Kidney capillary endothelial cell (primary cell): Measurements from ENCODE around the gene MIDN.
A peak's percentile ranks its signal among the peaks of the same experiment; 100 is the strongest.

Experiments
- DNase-seq: peaks from one replicate; pipeline ENCODE4 v3.0.0-alpha.2; 2018; ENCODE audit warnings: low spot score

Gene MIDN

DNA sequence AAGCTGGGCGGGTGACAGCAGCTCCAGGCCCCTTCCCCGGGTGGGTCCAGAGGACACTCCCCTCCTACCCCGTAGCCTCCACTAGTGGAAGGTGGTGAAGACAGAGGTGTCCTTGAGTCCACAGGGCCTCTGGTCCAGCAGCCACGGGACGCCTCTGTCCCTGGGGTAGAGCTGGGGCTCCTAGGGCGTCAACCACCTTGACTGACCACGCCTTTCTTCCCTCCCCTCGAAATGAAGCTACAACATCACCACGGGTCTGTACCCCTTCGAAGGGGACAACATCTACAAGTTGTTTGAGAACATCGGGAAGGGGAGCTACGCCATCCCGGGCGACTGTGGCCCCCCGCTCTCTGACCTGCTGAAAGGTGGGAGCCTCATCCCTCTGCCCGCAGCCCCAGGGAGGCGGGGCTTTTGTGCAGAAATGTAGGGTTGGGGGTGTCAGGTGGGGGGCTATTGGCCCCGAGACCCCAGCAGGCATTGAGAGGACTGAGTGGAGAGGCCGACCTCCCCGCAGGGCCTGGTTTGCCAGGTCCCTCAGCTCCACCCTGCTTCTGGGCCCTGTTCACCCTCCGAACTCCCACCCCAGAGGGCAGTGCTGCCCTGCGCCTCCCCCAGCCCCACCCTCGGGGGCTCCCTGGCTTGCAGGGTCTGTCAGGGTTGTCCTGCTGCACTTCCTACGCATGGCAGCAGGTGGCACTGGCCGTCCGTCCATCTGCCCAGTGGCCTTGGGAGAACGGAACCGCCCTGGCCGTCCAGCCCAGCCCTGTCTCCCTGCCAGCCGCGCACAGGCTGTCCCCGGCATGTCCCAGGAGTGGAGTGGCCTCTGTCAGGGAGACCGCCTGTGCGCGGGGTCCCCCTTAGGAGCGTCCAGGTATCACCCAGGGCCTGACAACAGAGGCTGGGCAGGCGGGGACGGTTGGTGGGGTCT is 27.1 kb upstream of the MIDN start:
- DNase-seq, result peak; percentile 57

DNA sequence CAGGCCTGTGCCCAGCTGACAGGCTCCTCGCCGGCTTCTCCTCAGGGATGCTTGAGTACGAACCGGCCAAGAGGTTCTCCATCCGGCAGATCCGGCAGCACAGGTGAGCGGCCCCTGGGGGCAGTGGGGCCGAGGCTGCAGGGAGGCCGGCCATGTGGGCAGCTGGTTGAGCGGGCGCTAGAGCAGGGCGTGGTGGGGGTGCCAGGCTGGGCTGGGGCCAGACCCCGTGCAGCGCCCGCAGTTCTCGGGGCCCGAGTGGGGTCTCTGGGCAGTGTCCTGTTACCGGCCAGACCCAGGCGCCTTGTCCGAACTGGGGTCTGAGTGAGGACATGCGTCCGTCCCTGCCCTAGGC is 26.5 kb upstream of the MIDN start:
- no peak for DNase-seq

DNA sequence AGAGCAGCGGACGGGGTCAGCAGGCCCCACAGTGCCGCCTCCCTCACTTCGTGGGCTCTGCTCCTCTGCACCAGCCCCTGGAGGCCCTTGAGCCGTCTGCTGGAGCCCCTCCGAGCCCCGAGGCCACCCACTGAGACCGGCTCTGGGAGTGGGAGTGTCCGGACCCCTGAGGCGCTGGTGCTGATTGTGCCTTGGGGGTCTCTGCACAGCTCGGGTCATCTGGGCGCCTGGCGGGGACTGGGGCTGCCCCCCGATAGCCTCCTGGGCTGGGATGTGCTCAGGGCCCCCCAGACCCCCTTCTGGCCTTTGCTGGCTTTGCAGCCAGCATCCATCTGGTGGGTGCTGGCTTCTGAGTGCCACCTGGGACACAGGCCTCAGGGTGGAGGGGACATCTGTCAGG is 26.0 kb upstream of the MIDN start:
- DNase-seq, result no peak

DNA sequence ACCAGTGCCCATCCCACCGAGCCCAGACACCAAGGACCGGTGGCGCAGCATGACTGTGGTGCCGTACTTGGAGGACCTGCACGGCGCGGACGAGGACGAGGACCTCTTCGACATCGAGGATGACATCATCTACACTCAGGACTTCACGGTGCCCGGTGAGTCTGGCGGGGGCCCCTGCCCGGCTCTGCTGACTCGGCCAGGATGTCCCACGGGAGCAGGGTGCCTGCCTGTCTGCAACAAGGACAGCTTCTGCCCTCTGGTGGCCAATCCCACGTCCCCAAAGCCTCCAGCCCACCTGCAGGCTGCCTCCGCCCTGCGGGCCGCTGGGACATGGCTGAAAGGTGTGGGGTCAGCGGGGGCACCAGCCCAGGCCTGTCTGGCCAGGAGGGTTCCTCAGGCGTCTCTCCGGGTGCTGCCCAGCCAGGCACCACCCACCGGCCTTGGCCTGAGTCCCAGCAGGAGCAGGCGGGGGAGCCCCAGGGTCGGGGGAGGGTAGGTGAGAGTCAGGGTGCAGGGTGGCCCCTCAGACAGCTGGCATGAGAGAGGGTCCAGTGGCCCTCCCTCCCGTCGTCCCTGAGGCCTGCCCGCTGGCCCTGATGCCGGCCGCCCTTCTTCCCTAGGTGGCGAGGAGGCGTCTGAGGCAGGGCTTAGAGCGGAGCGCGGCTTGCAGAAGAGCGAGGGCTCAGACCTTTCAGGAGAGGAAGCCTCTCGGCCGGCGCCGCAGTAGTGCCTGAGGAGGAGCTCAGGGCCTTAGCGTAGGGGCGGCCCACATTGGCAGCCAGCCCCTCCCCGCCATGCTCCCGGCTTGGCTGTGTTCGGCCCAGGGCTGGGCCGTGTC is 25.1 kb upstream of the MIDN start:
- no peak for DNase-seq

DNA sequence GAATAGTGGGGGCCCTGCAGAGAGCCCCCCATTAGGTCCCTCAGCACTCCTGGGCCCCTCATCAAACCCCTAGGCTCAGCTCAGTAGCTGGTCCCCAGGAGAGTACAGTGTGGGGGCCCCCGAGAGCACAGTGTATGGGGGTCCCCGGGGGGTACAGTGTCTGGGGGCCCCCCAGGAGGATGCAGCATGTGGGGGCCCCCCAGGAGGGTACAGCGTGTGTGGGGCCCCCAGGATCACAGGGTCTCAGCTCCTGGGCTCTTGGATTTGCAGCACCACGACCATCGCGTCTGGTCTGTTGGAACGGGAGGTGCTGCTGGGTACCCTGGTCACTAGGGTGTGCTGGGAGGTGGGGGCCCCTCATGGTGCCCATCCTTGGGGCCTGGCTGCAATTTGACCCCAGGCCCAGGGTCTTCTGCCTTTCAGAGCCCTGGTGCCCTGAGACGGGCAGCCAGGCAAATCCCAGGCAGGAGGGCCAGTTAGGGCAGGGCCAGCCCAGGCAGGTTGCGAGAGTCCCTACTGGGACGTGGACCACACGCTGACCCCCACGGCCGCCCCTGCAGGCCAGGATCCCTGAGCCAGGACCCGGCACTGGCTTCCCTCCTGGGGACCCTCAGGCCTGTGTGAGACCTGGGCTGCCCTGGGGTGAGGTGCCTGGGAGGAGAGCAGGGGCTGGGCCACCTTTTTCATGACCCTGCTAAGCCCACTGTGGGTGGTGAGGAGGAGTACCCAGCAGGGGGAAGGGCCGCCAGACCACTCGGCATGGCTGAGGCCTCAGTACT is 24.1 kb upstream of the MIDN start:
- DNase-seq, result no peak

DNA sequence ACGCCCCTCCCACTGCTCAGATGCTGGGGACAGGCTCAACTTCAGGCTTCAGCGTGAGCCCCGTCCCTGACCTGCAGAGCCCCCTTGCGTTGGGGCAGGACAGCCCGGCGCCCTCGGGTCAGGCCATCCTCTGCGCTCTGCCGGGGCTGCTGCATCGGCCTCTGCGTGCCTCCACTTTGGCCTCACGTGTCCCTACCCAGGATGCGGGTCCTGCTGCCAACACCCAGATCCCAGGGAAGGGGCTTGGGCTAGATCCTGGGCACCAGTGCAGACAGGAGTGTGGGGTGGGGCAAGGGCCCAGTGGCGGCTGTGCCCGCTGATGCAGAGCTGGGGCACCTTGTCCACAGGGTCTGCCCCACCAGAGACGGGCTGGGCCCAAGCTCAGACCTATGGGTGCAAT is 23.5 kb upstream of the MIDN start:
- DNase-seq, result no peak

DNA sequence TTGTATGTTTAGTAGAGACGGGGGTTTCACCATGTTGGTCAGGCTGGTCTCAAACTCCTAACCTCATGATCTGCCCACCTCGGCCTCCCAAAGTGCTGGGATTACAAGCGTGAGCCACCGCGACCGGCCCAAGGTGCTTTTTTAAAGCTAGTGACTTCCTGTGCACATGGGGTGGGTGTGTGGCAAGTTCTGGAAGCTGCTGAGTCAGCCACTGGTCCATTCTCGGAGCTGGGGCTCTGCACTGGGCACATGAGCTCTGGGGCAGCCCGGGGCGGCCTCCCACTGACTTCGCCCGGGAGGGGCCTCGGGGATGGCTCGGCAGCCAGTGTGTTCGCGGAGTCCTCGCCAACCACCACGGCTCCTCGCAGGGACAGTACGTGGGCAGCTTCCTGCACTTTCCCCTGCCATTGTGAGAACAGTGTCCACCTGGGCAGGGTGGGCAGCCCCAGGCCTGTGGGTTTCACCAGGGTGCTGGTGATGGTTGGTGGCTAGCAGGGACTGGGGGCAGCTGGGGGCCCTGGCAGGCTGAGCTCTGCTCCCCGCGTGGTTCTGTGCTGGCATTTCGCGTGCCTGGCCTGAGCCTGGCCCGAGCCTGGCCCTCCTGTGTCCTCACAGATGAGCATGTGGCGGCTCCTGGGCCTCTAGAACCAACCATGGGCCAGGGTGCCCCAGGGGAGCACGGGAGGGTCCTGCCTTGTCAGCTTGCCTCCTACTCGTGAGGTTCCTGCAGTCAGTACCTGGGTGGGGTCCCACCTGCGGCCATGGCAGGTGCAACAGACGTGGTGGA is 22.8 kb upstream of the MIDN start:
- DNase-seq, result no peak

DNA sequence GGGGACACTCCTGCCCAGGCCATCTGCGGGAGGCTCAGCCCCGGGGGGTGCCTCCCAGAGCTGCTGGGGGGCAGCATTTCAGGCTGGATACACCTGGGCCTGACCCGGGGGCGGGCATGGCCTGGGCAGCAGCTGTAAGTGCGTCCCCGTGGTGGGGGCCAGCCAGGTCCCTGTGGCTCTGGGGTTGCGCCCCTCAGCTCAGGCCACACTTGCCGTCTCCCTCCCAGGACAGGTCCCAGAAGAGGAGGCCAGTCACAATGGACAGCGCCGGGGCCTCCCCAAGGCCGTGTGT is 22.2 kb upstream of the MIDN start:
- no peak for DNase-seq

DNA sequence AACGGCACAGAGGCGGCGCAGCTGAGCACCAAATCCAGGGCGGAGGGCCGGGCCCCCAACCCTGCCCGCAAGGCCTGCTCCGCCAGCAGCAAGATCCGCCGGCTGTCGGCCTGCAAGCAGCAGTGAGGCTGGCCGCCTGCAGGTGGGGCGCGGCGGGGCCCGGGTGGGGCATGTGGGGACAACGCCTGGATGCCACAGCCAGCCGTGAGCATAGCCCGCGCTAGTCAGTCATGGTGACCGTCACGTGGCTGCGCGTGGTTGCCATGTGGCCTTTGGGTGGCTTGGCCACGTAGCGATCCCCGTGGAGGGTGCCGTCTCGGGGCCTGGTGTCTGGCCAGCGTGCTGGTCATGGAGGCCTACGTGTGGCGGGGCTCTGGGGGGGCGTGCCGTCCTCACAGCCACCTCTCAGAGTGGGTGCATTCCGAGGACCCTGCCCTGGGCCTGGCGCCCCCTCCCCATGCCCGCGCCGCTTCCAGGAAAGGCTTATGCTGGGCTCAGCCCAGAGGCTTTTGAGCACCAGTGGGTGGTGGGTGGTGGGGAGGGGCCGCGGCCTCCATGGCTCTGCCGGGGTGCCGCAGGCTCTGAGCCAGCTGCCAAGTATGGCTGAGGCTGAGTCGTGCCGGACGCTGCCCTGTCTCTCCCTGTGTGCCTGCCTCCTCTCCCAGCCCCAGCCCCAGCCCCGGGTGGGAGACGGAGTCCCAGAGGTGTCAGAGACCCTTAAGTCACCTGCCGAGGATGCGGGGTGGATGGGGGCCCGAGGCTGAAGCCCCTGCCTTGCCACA is 21.7 kb upstream of the MIDN start:
- DNase-seq, result no peak

DNA sequence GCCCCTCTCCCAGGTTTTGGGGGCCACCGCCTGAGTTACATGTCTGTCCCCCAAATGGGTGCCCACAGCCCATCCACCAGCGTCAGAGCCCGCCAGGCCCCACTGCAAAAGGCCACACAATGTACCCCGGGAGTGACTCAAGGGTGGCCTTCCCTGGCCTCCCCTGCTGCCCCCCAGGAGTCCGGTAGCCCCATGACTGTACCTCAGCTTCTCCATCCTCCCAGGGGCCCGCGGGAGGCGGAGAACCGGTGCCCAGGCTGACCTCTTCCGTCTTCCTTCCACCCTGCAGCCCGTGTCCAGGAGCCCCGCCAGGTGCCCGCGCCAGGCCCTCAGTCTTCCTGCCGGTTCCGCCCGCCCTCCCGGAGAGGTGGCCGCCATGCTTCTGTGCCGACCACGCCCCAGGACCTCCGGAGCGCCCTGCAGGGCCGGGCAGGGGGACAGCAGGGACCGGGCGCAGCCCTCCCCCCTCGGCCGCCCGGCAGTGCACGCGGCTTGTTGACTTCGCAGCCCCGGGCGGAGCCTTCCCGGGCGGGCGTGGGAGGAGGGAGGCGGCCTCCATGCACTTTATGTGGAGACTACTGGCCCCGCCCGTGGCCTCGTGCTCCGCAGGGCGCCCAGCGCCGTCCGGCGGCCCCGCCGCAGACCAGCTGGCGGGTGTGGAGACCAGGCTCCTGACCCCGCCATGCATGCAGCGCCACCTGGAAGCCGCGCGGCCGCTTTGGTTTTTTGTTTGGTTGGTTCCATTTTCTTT is 20.9 kb upstream of the MIDN start:
- no peak for DNase-seq

DNA sequence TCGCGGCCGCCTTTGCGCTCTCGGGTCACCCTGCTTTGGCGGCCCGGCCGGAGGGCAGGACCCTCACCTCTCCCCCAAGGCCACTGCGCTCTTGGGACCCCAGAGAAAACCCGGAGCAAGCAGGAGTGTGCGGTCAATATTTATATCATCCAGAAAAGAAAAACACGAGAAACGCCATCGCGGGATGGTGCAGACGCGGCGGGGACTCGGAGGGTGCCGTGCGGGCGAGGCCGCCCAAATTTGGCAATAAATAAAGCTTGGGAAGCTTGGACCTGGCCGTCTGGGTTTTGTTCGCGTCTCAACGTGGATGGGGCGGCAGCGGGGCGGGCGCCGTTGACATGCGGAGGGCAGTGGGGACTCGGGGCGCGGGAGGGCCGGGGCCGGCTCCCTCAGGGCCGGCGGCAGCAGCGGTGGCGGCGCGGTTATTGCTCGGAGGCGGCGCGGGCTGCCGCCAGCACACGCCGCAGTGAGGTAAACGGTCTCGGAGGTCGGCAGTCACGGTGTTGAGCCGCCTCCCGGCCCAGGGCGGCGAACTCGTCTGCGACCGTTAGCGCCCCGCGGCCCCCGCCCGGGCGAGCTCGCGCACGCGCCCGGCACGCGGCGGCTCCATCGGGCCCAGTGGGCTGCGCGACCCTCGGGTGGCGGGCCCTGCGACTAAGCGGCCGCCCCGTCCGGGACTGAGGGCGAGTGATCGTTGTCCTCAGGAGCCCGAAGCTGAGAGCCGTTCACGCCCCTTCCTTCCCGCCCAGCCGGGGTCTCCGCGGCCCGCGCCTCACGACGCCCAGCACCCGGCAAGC is 20.0 kb upstream of the MIDN start:
- no peak for DNase-seq

DNA sequence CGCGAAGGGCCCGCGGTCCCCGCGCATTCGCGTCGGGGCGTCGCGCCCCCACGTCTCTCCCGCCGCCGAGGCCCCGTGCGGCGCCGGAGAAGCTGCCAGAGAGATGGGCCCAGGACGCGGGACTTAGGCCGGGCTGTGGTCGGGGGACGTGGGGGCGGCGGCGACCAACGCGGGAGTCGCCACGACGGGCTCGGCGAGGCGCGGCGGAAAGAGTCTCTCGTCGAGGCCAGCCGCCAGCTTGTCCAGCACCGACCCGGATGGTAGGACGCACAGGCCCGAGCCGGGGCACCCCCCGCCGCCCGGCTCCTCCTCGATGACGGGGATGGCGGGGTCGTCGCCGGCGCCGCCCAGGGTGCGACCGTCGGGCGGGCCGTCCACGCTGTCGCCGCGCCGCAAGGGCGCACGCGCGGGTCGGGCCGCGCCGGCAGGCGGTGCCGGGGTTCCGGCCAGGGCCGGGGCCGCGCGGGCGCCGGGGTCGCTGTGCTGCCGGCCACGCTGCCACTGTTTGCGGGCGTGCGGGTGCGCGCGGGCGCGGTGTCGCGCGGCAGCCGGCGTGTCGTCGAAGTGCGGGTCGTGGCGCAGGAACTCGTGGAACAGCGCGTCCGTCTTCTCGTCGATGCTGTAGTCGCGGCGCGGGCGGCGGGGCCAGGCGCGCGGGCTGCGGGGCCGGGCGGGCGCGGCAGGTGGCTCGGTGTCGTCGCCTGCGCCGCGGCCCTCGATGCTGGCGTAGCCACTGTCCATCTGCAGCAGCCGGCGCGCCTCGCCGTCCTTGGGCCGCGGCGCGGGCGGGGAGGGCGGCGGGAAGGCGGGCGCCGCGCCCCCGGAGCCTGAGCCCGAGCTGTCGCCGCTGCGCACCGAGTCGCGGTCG is 19.1 kb upstream of the MIDN start:
- no peak for DNase-seq

DNA sequence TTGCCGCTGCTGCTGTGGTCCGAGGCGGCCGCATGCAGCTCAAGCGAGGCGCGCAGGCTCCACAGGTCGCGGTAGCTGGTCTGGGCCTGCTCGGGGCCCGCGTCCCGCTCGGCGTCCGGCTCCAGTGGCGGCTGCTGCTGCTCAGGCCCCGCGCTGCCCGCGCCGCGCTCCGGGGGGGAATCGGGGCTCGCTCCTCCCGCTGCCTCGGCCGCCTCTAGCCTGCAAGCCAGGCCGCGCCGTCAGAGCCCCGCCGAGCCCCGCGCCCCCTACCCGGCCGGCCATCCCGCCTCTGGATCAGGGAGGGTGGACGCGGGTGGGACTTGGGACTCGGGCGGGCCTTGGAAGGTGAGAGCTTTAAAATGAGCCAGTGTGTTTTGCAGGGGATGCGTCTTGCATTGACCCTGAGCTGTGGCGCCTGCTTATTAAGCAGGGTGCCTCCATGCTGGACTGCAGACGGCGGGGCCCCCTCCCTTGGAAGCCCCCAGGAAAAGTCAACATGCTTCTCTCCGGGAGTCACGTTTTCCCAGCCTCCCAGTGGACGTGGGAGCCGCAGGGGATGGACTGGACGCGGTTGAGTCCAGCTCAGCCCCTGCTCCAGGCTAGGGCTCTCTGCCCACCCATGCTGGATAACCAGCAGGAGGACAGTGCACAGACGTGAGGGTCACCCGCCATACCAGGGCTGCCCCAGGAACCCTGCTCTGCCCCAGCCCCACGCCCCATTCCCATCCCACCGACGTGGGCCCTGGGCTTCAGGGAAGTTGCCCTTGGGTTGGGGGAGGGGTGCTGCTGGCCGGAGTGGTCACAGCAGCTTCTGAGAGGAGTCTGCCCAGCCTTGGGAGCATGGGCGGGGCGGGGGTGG is 18.2 kb upstream of the MIDN start:
- no peak for DNase-seq

DNA sequence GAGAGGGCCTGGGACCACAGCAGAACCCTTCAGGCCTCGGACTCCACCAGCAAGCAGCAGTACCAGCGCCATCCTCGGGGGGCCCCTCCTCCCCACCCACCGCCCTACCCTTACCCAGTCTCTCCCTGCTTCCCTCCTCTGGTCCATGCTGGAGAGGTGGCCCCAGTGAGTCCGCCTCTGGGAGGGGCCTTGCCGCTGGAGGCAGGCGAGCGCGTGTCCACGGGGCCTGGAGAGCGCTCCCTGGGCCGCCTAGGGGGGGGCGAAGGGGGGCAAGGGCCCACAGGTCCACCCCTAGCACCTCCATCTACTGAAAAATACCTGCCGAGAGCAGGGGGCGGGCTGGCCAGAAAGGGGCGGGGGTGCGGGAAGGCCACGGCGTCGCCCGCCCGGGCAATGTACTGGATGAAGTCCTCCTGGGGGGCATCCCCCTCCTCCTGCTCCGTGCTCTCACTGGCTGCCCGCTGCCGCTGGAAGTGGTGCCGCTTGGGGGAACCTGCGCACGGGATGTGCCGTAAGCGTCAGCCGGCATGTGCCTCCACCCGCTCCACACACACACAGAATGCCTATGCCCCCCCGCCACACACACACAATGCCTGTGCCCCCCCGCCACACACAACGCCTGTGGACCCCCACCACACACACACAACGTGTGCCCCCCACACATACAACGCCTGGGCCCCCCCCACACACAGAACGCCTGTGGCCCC is 17.4 kb upstream of the MIDN start:
- no peak for DNase-seq

DNA sequence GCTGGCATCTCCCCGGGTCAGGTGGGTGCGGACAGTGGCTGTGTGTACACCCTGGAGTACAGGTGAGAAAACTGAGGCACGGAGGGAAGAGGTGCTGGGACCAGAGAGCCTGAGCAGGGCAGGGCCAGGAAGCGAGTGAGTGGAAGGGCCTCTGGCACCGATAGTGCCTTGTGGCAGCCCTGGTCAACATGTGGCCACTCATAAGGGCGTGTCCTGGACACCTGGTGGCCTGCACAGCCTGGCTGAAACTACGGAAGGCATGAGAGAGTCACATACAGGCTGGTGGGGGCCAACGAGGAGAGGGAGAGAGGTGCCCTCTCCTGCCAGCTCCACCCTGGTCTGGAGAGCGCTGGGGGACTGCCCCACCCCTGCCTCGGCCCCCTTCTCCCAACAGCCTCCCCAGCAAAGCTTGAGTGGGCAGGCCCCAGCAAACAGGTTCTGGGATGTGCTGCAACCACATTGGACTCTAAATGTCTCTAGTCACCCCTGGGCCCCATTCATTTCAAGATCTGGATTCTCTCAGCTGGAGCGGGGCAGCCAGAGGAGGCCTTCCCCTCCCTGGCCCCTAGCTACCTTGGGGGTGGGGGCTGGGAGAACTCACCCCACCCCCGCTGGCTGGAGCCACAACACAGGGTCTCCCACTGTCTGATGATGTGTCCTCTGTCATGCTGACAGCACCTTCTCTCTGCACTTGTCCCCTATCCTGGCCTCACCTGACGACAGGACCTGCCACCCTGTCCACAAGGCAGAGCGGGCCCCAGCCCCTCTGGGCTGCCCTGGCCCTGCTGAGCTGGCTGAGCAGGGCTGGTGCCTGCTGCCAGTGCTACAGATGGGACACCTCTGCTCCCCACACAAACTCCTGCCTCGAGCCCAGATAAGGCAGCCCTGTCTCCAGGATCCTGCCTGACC is 16.4 kb upstream of the MIDN start:
- no peak for DNase-seq

DNA sequence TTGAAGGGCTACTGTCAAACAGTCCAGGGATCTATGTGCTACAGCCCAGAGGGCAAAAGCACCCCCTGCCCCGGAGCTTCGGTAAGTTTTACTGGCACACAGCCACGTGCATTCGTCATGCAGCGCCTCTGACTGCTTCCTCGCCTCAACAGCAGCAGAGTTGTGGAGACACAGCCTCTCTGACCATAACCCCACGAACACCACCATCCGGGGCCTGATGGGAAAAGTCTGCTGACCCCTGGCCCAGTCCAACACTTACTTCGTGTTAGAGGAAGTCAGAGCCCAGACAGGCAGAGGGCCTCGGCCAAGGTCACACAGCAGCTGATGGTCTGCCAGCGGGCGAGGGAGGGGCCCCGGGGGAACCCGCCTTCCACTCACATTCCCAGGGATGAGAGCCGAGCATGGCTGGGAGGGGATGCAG is 15.7 kb upstream of the MIDN start:
- no peak for DNase-seq
